SK-N-MC (cell line): ENCODE data around the gene SNPH.

Experiments used
- DNase-seq: peaks from one replicate; pipeline ENCODE4 v3.0.0-alpha.2; 2011; ENCODE audit warnings: low read depth, low spot score
- H3K27ac ChIP-seq: fragments of 200-600 bp; sonication (generic); 2 replicates; pipeline ENCODE4 v1.5.1; 2016; ENCODE audit warnings: mixed run types
- H3K36me3 ChIP-seq: fragments of 200-600 bp; sonication (generic); 2 replicates; pipeline ENCODE4 v1.6.1; 2017; ENCODE audit warnings: antibody characterized with exemption, low read length, mixed read lengths; ENCODE audit not compliant: insufficient read depth
- H3K4me3 ChIP-seq: fragments of 200-600 bp; sonication (generic); 2 replicates; pipeline ENCODE4 v1.5.1; 2016
- H3K9ac ChIP-seq: fragments of 200-600 bp; sonication (generic); 2 replicates; pipeline ENCODE4 v1.8.0; 2017; ENCODE audit warnings: mixed run types, mixed read lengths; ENCODE audit not compliant: insufficient read length
- H3K9me3 ChIP-seq: fragments of 200-600 bp; sonication (generic); 2 replicates; pipeline ENCODE4 v1.6.1; 2017; ENCODE audit warnings: low read depth, mild to moderate bottlenecking, antibody characterized with exemption, low read length, moderate library complexity, mixed read lengths
- EZH2 ChIP-seq: fragments of 200-600 bp; sonication (generic); IDR thresholded peaks from one replicate; pipeline ENCODE4 v1.6.1; 2017; ENCODE audit warnings: antibody characterized with exemption
- FOXP2 ChIP-seq: optimal IDR thresholded peaks from 2 replicates; pipeline ENCODE3; 2011; ENCODE audit warnings: mild to moderate bottlenecking, moderate library complexity; ENCODE audit not compliant: insufficient read depth; ENCODE audit errors: extremely low read length, control extremely low read depth
- POLR2AphosphoS5 ChIP-seq: IDR thresholded peaks from 2 replicates; pipeline ENCODE4 v1.6.1; 2012; ENCODE audit warnings: mild to moderate bottlenecking, low read depth, low read length, borderline replicate concordance

The SNPH gene

GRCh38 chr20:1310506-1311190, 44.6 kb downstream of the SNPH start:
- no peak for TF ChIP-seq FOXP2
- no peak for TF ChIP-seq EZH2
- TF ChIP-seq POLR2AphosphoS5, result no peak
- Histone ChIP-seq H3K4me3 (no peak overlapping the region), H3K27ac (no peak overlapping the region), H3K9me3 (no peaks in the 10 kb centered on the region), H3K9ac (no peak overlapping the region), H3K36me3 (no peaks in the 10 kb centered on the region)
- no peak for DNase-seq

GRCh38 chr20:1312308-1312707, 46.2 kb downstream of the SNPH start:
- TF ChIP-seq FOXP2 (no peak), POLR2AphosphoS5 (no peak), EZH2 (no peak)
- Histone ChIP-seq H3K9me3 (no peaks in the 10 kb centered on the region), H3K4me3 (no peak overlapping the region), H3K36me3 (no peaks in the 10 kb centered on the region), H3K27ac (no peak overlapping the region), H3K9ac (no peak overlapping the region)
- no peak for DNase-seq

GRCh38 chr20:1312904-1313235, 46.8 kb downstream of the SNPH start:
- Histone ChIP-seq H3K9me3 (no peaks in the 10 kb centered on the region), H3K36me3 (no peaks in the 10 kb centered on the region), H3K27ac (no peak overlapping the region), H3K9ac (no peak overlapping the region), H3K4me3 (no peak overlapping the region)
- no peak for TF ChIP-seq EZH2
- no peak for DNase-seq

- DNase-seq, result peak; percentile 51
- Histone ChIP-seq H3K36me3 (no peaks in the 10 kb centered on the region), H3K27ac (no peak overlapping the region), H3K4me3 (peak overlapping the region; percentile 50), H3K9me3 (no peaks in the 10 kb centered on the region), H3K9ac (peak overlapping the region; percentile 37)
- no peak for TF ChIP-seq EZH2
- TF ChIP-seq FOXP2, result no peak
- TF ChIP-seq POLR2AphosphoS5, result no peak
Observed at GRCh38 chr20:1313236-1313964, 47.3 kb downstream of the SNPH start.

- TF ChIP-seq EZH2 (no peak), FOXP2 (no peak), POLR2AphosphoS5 (no peak)
- Histone ChIP-seq H3K9ac (no peak overlapping the region), H3K9me3 (no peaks in the 10 kb centered on the region), H3K36me3 (no peaks in the 10 kb centered on the region), H3K27ac (no peak overlapping the region), H3K4me3 (no peak overlapping the region)
- no peak for DNase-seq
Observed at GRCh38 chr20:1315804-1316203, 49.7 kb downstream of the SNPH start.

- no peak overlapping the region for H3K4me3 ChIP-seq
- no peaks in the 10 kb centered on the region for H3K9me3 ChIP-seq
- no peak overlapping the region for H3K9ac ChIP-seq
- TF ChIP-seq POLR2AphosphoS5 (no peak), EZH2 (no peak), FOXP2 (no peak)
- DNase-seq, result no peak
- no peaks in the 10 kb centered on the region for H3K36me3 ChIP-seq
- no peak overlapping the region for H3K27ac ChIP-seq
Observed at GRCh38 chr20:1317545-1318255, 51.6 kb downstream of the SNPH start.

- H3K9ac ChIP-seq, result no peak overlapping the region
- no peak overlapping the region for H3K4me3 ChIP-seq
- no peak for DNase-seq
- no peaks in the 10 kb centered on the region for H3K9me3 ChIP-seq
- no peak overlapping the region for H3K27ac ChIP-seq
- TF ChIP-seq FOXP2 (no peak), EZH2 (no peak), POLR2AphosphoS5 (no peak)
- H3K36me3 ChIP-seq, result no peaks in the 10 kb centered on the region
Observed at GRCh38 chr20:1319051-1319450, 53.0 kb downstream of the SNPH start.

GRCh38 chr20:1319462-1319861, 53.4 kb downstream of the SNPH start:
- no peaks in the 10 kb centered on the region for H3K9me3 ChIP-seq
- no peak overlapping the region for H3K9ac ChIP-seq
- no peak for TF ChIP-seq FOXP2
- no peak overlapping the region for H3K27ac ChIP-seq
- no peak overlapping the region for H3K4me3 ChIP-seq
- no peaks in the 10 kb centered on the region for H3K36me3 ChIP-seq
- DNase-seq, result no peak
